ENCODE measurements around the gene KCNK3. TPM values are rescaled to one million over a fixed set of nuclear protein-coding genes. Genes with fewer than 3 reads are reported as not detected.

KCNK3 gene
- total RNA-seq, 2 donors from 2014 or later = 10.5 to 20.5 TPM

- TF ChIP-seq, protein P1, sequence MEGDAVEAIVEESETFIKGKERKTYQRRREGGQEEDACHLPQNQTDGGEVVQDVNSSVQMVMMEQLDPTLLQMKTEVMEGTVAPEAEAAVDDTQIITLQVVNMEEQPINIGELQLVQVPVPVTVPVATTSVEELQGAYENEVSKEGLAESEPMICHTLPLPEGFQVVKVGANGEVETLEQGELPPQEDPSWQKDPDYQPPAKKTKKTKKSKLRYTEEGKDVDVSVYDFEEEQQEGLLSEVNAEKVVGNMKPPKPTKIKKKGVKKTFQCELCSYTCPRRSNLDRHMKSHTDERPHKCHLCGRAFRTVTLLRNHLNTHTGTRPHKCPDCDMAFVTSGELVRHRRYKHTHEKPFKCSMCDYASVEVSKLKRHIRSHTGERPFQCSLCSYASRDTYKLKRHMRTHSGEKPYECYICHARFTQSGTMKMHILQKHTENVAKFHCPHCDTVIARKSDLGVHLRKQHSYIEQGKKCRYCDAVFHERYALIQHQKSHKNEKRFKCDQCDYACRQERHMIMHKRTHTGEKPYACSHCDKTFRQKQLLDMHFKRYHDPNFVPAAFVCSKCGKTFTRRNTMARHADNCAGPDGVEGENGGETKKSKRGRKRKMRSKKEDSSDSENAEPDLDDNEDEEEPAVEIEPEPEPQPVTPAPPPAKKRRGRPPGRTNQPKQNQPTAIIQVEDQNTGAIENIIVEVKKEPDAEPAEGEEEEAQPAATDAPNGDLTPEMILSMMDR (IDR thresholded peaks at IDR 0.05) = no peak
- TF ChIP-seq POLR2A (IDR thresholded peaks at IDR 0.05) = no peak
- no peak for ATAC-seq
- H3K27ac ChIP-seq = no peak overlapping the region
- peaks cover 2% of the 10 kb centered on the region for H3K4me1 ChIP-seq
- intact Hi-C loops (cut with DNase I) = no loop called here
- DNase-seq = no peak
- H3K9me3 ChIP-seq = no peaks in the 10 kb centered on the region
- peaks cover 3 to 25% of the 10 kb centered on the region in 2 donors for H3K36me3 ChIP-seq (replicated peaks in 1 of 2; ENCODE audit: insufficient read depth in 1 of 2, low read depth in 2 of 2)
- H3K27me3 ChIP-seq = no peaks in the 10 kb centered on the region
- no peak overlapping the region for H3K4me3 ChIP-seq
- WGBS, 2 donors = 83 to 95% methylated on average over 3 to 4 of the region's 4 CpGs
Measured at GRCh38 chr2:26780203-26780760, 87.8 kb downstream of the KCNK3 start.

Small RNA genes within 50 kb of the gene (small RNA-seq; reads per million reads assigned to genes)
- not detected for gene AC015977.1

Other genes starting within 250 kb of the KCNK3 start
- under 1 TPM in 1 of 2 donors, not detected in 1; 0.26 TPM for gene OTOF, start 214.6 kb upstream of the KCNK3 start, total RNA-seq
- not detected for gene CIB4, start 51.4 kb upstream of the KCNK3 start, total RNA-seq
- 10 to 100 TPM; 17.8 to 21.8 TPM for gene SLC35F6, start 71.6 kb downstream of the KCNK3 start, total RNA-seq
- gene CENPA, start 93.3 kb downstream of the KCNK3 start, total RNA-seq = not detected
- gene DPYSL5, start 155.4 kb downstream of the KCNK3 start, total RNA-seq = not detected

All from body of pancreas (tissue), 4 donors.